HEK293 (cell line): ENCODE data around the gene TFAP2C.

Source experiments
- CTCF ChIA-PET: fragments of 350-600 bp; formaldehyde crosslinking; extraction: SDS; loops from one replicate; lab custom pipeline; 2021; ENCODE audit warnings: antibody characterized with exemption; lab: Yijun Ruan, JAX
- POLR2A ChIA-PET: fragments of 300-600 bp; formaldehyde crosslinking; extraction: SDS; loops from one replicate; lab custom pipeline; 2020; ENCODE audit warnings: antibody characterized with exemption, inconsistent platforms; lab: Yijun Ruan, JAX
- H3K27ac ChIP-seq: fragments of 200-500 bp; sonication (Bioruptor generic); 2 replicates; pipeline ENCODE4 v1.5.1; 2014; ENCODE audit warnings: low read depth, low read length, control low read depth, inconsistent platforms; ENCODE audit errors: extremely low read depth
- H3K36me3 ChIP-seq, 2 experiments: fragments of 200-500 bp in 1 of 2; sonication (Bioruptor generic) in 1 of 2; 1 replicate in 1 of 2; 2 replicates in 1 of 2; pipeline ENCODE4 v1.5.1; 2014 to 2017; ENCODE audit warnings: inconsistent platforms in 2 of 2, low read length in 2 of 2; ENCODE audit not compliant: control insufficient read depth in 2 of 2, insufficient read depth in 1 of 2
- H3K4me1 ChIP-seq: fragments of 200-500 bp; sonication (Bioruptor generic); 2 replicates; pipeline ENCODE4 v1.5.1; 2014; ENCODE audit warnings: mild to moderate bottlenecking, low read length, inconsistent platforms; ENCODE audit not compliant: control insufficient read depth, insufficient read depth
- H3K4me3 ChIP-seq: 2 replicates; pipeline ENCODE4 v1.5.1; 2011; ENCODE audit warnings: low read depth, mild to moderate bottlenecking, control low read depth, low read length, moderate library complexity
- H3K9me3 ChIP-seq: fragments of 200-500 bp; sonication (Bioruptor generic); 2 replicates; pipeline ENCODE4 v1.5.1; 2014; ENCODE audit warnings: low read depth, low read length, inconsistent platforms; ENCODE audit not compliant: control insufficient read depth, insufficient read depth
- KLF9 ChIP-seq: fragments of 450-650 bp; formaldehyde crosslinking; IDR thresholded peaks from 2 replicates; pipeline ENCODE4 v1.5.1; 2016; ENCODE audit warnings: missing biosample characterization, missing genetic modification characterization, low read depth
- MEIS1 ChIP-seq: sonication (generic); formaldehyde crosslinking; IDR thresholded peaks from 2 replicates; pipeline ENCODE4 v1.8.1; 2022; ENCODE audit warnings: missing genetic modification reagents, mild to moderate bottlenecking, borderline replicate concordance
- MZF1 ChIP-seq: fragments of 450-650 bp; formaldehyde crosslinking; IDR thresholded peaks from 2 replicates; pipeline ENCODE4 v1.5.1; 2017; ENCODE audit warnings: missing biosample characterization, missing genetic modification characterization, borderline replicate concordance
- ZBTB17 ChIP-seq: fragments of 450-650 bp; formaldehyde crosslinking; IDR thresholded peaks from 2 replicates; pipeline ENCODE4 v1.5.1; 2016; ENCODE audit warnings: missing biosample characterization, missing genetic modification characterization
- ZBTB20 ChIP-seq: fragments of 450-650 bp; formaldehyde crosslinking; IDR thresholded peaks from 2 replicates; pipeline ENCODE4 v1.5.1; 2016; ENCODE audit warnings: missing biosample characterization, missing genetic modification characterization
- ZBTB48 ChIP-seq: fragments of 450-650 bp; formaldehyde crosslinking; IDR thresholded peaks from 2 replicates; pipeline ENCODE4 v1.5.1; 2016; ENCODE audit warnings: missing biosample characterization, missing genetic modification characterization
- ZBTB8A ChIP-seq: fragments of 450-650 bp; formaldehyde crosslinking; IDR thresholded peaks from 2 replicates; pipeline ENCODE4 v1.5.1; 2016; ENCODE audit warnings: missing biosample characterization, missing genetic modification characterization
- ZNF155 ChIP-seq: fragments of 450-650 bp; formaldehyde crosslinking; IDR thresholded peaks from 2 replicates; pipeline ENCODE4 v1.5.1; 2016; ENCODE audit warnings: missing biosample characterization, missing genetic modification characterization
- ZNF211 ChIP-seq: fragments of 450-650 bp; formaldehyde crosslinking; IDR thresholded peaks from 2 replicates; pipeline ENCODE4 v1.5.1; 2016; ENCODE audit warnings: low read depth, missing biosample characterization, missing genetic modification characterization
- ZNF221 ChIP-seq: fragments of 450-650 bp; formaldehyde crosslinking; IDR thresholded peaks from 2 replicates; pipeline ENCODE4 v1.5.1; 2017; ENCODE audit warnings: missing biosample characterization, missing genetic modification characterization, borderline replicate concordance
- ZNF248 ChIP-seq: fragments of 450-650 bp; formaldehyde crosslinking; IDR thresholded peaks from 2 replicates; pipeline ENCODE4 v1.5.1; 2017; ENCODE audit warnings: missing biosample characterization, missing genetic modification characterization
- ZNF280C ChIP-seq: fragments of 450-650 bp; formaldehyde crosslinking; IDR thresholded peaks from 2 replicates; pipeline ENCODE4 v1.5.1; 2016; ENCODE audit warnings: missing biosample characterization, missing genetic modification characterization
- ZNF350 ChIP-seq: fragments of 450-650 bp; formaldehyde crosslinking; IDR thresholded peaks from 2 replicates; pipeline ENCODE4 v1.5.0; 2017; ENCODE audit warnings: missing biosample characterization, mild to moderate bottlenecking, missing genetic modification characterization
- ZNF366 ChIP-seq: fragments of 450-650 bp; formaldehyde crosslinking; conservative IDR thresholded peaks from 2 replicates; pipeline ENCODE4 v1.5.1; 2016; ENCODE audit warnings: missing biosample characterization, missing genetic modification characterization
- ZNF37A ChIP-seq: fragments of 450-650 bp; IDR thresholded peaks from 2 replicates; pipeline ENCODE4 v1.5.1; 2018; ENCODE audit warnings: missing biosample characterization, missing genetic modification characterization
- ZNF473 ChIP-seq: fragments of 450-650 bp; formaldehyde crosslinking; IDR thresholded peaks from 2 replicates; pipeline ENCODE4 v1.5.1; 2017; ENCODE audit warnings: missing biosample characterization, missing genetic modification characterization
- ZNF501 ChIP-seq: fragments of 450-650 bp; formaldehyde crosslinking; IDR thresholded peaks from 2 replicates; pipeline ENCODE4 v1.5.1; 2016; ENCODE audit warnings: missing biosample characterization, missing genetic modification characterization
- ZNF521 ChIP-seq: fragments of 450-650 bp; formaldehyde crosslinking; IDR thresholded peaks from 2 replicates; pipeline ENCODE4 v1.5.1; 2017; ENCODE audit warnings: missing biosample characterization, mild to moderate bottlenecking, missing genetic modification characterization
- ZNF571 ChIP-seq: fragments of 450-650 bp; formaldehyde crosslinking; IDR thresholded peaks from 2 replicates; pipeline ENCODE4 v1.5.0; 2017; ENCODE audit warnings: missing biosample characterization, missing genetic modification characterization
- ZNF600 ChIP-seq: fragments of 450-650 bp; formaldehyde crosslinking; IDR thresholded peaks from 2 replicates; pipeline ENCODE4 v1.5.1; 2016; ENCODE audit warnings: missing biosample characterization, missing genetic modification characterization
- ZNF623 ChIP-seq: fragments of 450-650 bp; formaldehyde crosslinking; IDR thresholded peaks from 2 replicates; pipeline ENCODE4 v1.5.1; 2016; ENCODE audit warnings: missing biosample characterization, missing genetic modification characterization
- ZNF660 ChIP-seq: fragments of 450-650 bp; IDR thresholded peaks from 2 replicates; pipeline ENCODE4 v1.5.1; 2018; ENCODE audit warnings: missing biosample characterization, mild to moderate bottlenecking, missing genetic modification characterization
- ZNF664 ChIP-seq: fragments of 450-650 bp; formaldehyde crosslinking; IDR thresholded peaks from 2 replicates; pipeline ENCODE4 v1.5.1; 2016; ENCODE audit warnings: missing biosample characterization, missing genetic modification characterization
- ZNF692 ChIP-seq: fragments of 450-650 bp; formaldehyde crosslinking; IDR thresholded peaks from 2 replicates; pipeline ENCODE4 v1.5.1; 2016; ENCODE audit warnings: missing biosample characterization, missing genetic modification characterization

TFAP2C gene

GRCh38 chr20:56646599-56646998, 17.5 kb downstream of the TFAP2C start:
- H3K36me3 ChIP-seq: peaks cover 0 to 21% of the 10 kb centered on the region in 2 experiments; a peak in 2 of 3 replicates
- H3K27ac ChIP-seq: no peak overlapping the region
- ChIA-PET CTCF (no interaction called here), POLR2A (no interaction called here)
- no peaks in the 10 kb centered on the region for H3K9me3 ChIP-seq
- TF ChIP-seq ZBTB20 (no peak), ZNF660 (tag by site-specific recombination) (no peak), ZNF623 (peak; percentile 85), KLF9 (tag by site-specific recombination) (no peak), ZNF366 (tag by site-specific recombination) (no peak), ZNF501 (tag by site-specific recombination) (no peak), ZBTB8A (tag by site-specific recombination) (no peak), ZNF248 (no peak)
- no peak overlapping the region for H3K4me3 ChIP-seq
- H3K4me1 ChIP-seq: no peaks in the 10 kb centered on the region

- Histone ChIP-seq H3K4me1 (no peaks in the 10 kb centered on the region), H3K36me3 (no peaks in the 10 kb centered on the region), H3K27ac (no peak overlapping the region), H3K4me3 (no peak overlapping the region), H3K9me3 (no peaks in the 10 kb centered on the region)
- TF ChIP-seq ZNF692 (tag by site-specific recombination): no peak
- TF ChIP-seq ZNF211 (tag by site-specific recombination): no peak
- no peak for TF ChIP-seq ZNF350 (tag by site-specific recombination)
- TF ChIP-seq ZNF664 (tag by site-specific recombination): no peak
- no peak for TF ChIP-seq MEIS1 (CRISPR knock-in tag)
- no peak for TF ChIP-seq ZNF600
- no peak for TF ChIP-seq ZNF221 (tag by site-specific recombination)
- TF ChIP-seq ZNF521: no peak
- TF ChIP-seq ZNF155 (tag by site-specific recombination): no peak
- TF ChIP-seq ZNF280C: no peak
- TF ChIP-seq ZNF37A (tag by site-specific recombination): no peak
- no peak for TF ChIP-seq ZNF473 (tag by site-specific recombination)
- no peak for TF ChIP-seq MZF1
- TF ChIP-seq ZNF571 (tag by site-specific recombination): no peak
- TF ChIP-seq ZBTB17 (tag by site-specific recombination): no peak
- TF ChIP-seq ZBTB48 (tag by site-specific recombination): no peak
- no peak for TF ChIP-seq ZNF366 (tag by site-specific recombination)
- CTCF ChIA-PET: no interaction called here
- POLR2A ChIA-PET: no interaction called here
Measured at GRCh38 chr20:56653211-56653610, 24.1 kb downstream of the TFAP2C start.
